HG03460 (cell line): Measurements from ENCODE around the gene TTLL7.
"Not testable (repeated sequence)": the region's sequence is repeated elsewhere in the genome, so short reads cannot be mapped to it uniquely, and the experiment has no call there.

Source experiments
- ATAC-seq: cut with Tn5 transposase; IDR thresholded peaks from one replicate; pipeline ENCODE4 v1.9.1; 2021; ENCODE audit not compliant: unreplicated experiment

TTLL7 gene

GRCh38 chr1:83931658-83932253 lies 67.2 kb downstream of the TTLL7 start:
- no peak for ATAC-seq

DNA sequence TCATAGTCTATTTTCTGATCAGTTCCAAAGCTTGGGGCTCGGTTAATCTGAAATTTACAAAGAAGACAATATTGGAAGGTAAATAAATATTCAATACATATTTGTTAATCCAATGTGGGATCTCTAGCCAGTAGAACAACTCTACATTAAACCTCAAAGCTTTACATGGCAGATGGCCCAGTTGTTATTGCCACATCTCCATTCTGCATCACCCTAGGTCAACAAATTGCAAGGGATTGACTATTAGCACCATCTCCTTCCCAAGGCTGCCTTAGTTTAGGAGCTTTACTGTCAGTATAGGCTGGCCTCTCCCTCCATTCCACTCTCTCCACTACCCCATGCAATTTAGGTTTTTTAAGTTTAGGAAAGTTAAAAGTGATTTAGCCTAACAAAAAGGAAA lies 69.7 kb downstream of the TTLL7 start:
- no peak for ATAC-seq

DNA sequence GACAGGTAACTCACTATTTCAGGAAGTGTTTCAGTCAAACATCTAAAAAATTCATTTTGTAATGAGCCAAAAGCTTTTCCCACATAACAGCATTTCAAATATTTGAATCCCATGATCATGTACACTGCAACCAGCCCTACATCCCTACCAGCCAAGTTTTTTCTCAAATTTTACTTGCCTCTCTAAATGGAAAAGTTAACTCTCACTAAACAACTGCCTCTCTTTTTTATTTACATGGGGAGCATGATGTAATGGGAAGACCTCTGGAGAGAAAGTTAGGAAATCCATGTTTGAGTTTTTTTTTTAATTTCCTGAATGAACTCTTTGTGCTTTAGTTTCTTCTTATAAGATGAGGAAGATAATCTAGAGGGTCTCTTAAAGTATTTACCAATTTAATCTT lies 70.5 kb downstream of the TTLL7 start:
- ATAC-seq = no peak

- ATAC-seq = no peak
Observed at GRCh38 chr1:83927701-83928100, 71.2 kb downstream of the TTLL7 start.

- ATAC-seq = no peak
Observed at GRCh38 chr1:83927061-83927460, 71.9 kb downstream of the TTLL7 start.

GRCh38 chr1:83923553-83923952 lies 75.4 kb downstream of the TTLL7 start:
- ATAC-seq = no peak

DNA sequence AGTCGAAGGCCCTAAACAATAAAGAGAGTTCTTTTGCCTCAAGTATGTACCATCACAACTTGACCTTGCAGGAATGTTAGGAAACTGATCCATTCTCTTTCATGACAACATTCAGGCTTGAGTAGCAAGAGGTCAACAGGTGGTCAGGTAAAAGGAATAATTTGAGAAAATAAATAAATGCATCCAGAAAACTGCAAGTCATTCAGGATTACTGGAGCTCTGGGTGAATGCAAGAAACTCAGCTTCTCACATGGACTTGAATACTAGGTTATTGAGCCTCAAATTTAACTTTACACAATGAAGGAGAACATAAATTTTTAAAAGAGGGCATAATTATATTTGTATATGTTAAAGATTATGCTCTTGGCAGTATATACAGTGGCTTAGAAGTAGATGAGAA lies 76.5 kb downstream of the TTLL7 start:
- ATAC-seq = no peak

- no peak for ATAC-seq
Observed at GRCh38 chr1:83920320-83920719, 78.6 kb downstream of the TTLL7 start.

- no peak for ATAC-seq
Observed at GRCh38 chr1:83919872-83920271, 79.1 kb downstream of the TTLL7 start.

DNA sequence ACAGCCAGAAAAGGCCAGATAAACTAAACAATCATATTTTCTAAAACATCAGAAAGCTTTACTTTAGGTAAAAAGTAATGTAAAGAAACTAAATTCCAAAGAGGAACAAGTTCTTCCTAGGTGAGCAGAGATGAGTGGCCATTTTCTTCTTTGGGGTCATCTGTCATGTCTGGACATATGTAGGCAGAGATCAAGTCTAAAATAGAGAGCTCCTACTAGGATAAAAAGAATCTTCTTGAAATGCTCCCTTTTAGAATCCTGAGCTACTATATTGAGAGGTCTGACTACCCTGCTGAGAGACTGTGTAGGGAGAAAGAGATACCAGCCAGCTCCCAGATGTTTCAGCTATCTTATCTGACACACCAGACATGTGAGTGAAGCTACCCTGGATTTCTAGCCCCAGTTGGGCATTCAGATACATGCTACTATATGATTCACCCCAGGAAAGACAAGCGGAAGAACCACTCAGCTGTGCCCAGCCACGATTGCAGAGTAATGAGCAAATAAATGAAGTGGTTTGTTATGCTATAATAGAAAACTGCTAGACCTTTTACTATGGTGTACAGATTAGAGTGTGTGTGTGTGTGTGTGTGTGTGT lies 80.1 kb downstream of the TTLL7 start:
- no peak for ATAC-seq

- no peak for ATAC-seq
Observed at GRCh38 chr1:83917959-83918358, 81.0 kb downstream of the TTLL7 start.

GRCh38 chr1:83916094-83916493 lies 82.8 kb downstream of the TTLL7 start:
- ATAC-seq = not testable (repeated sequence)

DNA sequence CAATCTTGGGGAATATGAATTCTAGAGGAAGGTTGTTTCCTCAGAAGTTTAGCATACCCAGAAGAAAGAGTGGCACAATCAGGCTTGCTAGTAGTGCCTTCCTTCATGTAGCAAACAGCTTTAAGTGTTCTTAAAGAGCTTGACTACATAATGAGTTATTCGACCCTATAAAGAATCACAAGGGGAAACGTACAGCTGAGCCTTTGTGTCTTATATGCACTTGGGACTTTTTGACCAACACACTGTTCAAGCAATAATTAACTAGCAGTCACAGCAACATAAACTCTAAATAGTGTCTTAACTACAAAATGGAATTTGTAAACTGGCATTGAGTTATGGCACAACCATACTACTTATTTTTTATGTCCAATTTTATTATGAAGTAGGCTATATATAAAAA lies 86.1 kb downstream of the TTLL7 start:
- ATAC-seq = no peak

DNA sequence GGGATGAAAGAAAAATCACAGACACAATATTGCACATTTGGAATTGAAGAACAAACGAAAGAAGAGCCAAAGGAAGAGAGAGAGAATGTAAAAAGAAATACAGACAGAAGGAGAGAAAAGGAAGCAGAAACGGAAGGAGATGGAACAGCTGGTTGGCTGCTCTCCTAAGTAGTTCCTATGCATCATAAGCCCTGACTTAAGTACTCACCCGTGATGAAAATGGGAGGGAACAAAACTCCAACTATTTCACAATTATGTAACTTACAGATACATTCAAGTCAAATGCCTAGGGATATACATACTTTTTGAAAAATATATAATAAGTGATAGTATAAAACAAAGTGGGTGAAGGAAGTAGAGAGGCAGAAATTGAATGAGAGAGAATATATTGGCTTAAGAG lies 88.5 kb downstream of the TTLL7 start:
- ATAC-seq = no peak

DNA sequence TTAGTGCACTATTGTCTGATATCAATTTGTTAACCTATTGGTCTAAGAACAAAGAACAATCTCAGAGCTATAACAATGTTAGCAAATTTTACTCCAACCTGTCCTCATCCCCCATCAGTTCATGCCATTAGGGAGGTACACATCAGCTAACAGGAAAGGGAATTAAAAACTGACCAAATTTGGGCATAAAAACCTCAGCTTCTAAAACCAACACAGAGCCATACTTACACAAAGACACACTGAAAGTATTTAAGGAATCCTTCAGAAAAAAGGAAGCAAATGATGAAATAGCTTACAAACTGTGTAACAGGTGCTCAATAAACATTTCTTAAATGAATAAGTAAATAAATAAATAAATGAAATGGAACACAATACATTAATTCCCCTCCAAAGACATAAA lies 89.2 kb downstream of the TTLL7 start:
- no peak for ATAC-seq

DNA sequence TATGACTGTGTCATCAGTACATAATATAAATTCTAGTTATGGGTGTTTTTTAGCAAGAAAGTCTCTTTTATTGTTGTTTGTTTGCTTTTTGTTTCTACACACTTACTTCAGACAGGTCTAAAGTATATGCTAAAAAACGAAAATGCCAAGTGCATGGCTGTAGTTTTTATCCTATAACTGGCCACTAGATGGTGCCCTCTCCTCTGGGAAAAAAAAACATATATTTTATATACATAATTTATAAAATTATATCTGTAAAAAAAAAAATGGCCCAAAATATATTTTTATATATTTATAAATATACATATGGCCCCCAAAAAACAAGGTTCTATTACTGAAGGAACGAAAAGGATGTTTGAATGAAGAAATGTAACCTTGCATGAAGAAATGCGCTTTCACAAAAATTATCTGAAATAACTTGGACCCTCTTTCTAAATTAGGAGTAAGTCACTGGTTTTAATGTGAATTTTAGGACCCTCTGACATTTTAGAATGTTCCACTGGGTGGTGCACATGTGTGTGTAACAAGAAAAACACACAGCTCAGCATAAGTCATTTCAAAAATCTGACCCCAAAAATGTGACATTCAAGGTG lies 93.5 kb downstream of the TTLL7 start:
- ATAC-seq = no peak

- no peak for ATAC-seq
Observed at GRCh38 chr1:83901547-83902155, 97.3 kb downstream of the TTLL7 start.

DNA sequence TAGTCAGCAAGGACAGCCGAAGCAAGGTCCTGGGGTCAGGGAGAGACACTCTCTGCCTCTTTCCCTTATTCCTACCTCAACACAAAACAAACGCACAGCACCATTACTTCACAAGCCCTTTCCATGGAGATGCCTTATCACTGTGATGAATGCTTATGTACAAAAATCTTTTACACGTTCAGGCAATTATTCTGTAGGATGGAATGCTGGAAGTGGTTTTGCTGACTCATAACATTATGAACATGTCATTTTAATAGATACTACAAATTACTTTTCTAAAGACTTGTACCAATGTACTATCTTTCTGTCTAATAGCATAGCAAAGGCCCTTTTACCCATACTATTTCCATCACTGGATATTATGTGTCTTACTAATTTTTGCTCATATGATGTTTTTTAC lies 98.4 kb downstream of the TTLL7 start:
- no peak for ATAC-seq

GRCh38 chr1:83897516-83897915 lies 101.4 kb downstream of the TTLL7 start:
- ATAC-seq = no peak

DNA sequence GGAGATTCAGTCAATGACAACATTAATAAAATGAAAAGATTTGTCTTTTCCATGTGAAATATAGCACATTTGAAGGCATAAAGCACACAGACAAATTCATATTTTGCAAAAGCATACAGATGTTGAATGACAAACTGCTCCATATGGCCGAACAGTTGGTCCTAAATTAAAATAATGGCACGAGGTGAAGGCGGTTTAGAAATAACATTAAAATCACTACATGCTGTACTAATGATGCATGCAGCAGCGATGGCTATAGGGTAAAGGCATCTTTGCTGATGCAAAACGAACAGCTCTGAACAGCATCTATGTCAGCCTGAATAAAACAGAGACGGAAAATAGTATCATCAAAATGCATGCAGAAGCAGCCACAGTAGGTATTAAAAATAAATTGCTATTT lies 102.6 kb downstream of the TTLL7 start:
- no peak for ATAC-seq

GRCh38 chr1:83889707-83890106 lies 109.2 kb downstream of the TTLL7 start:
- no peak for ATAC-seq

DNA sequence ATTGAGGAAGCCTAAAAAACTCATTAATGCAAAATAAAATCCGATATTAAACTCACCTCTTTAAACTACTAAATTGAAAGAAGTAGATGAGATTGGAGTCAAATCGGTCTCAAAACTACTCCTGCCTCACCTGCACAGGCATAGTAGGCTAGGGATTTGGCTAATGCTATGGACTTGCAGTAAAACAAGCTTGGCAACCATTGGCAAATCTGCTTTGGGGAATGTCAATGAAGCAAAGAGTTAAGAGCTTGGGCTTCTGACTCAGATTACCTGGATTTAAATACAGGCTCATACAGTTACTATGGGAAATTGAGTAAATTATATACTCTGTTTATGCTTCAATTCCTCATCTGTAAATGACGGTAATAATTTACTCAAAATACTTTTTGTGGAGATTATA lies 111.4 kb downstream of the TTLL7 start:
- no peak for ATAC-seq
